ENCODE results near the gene LIME1.

Gene LIME1

GRCh38 chr20:63735859-63736718 lies at the start of gene LIME1:
Gene LIME1 (plus strand): TSS chr20:63736664. CDS start chr20:63737550, 886 bp downstream.
- no peak for DNase-seq

- DNase-seq, result no peak
These were observed 48.9 kb upstream of the LIME1 start for GRCh38 chr20:63687419-63688178.

- no peak for DNase-seq
These were observed 48.0 kb upstream of the LIME1 start for GRCh38 chr20:63688228-63689045.

GRCh38 chr20:63689046-63690002 lies 47.1 kb upstream of the LIME1 start:
- no peak for DNase-seq

DNA sequence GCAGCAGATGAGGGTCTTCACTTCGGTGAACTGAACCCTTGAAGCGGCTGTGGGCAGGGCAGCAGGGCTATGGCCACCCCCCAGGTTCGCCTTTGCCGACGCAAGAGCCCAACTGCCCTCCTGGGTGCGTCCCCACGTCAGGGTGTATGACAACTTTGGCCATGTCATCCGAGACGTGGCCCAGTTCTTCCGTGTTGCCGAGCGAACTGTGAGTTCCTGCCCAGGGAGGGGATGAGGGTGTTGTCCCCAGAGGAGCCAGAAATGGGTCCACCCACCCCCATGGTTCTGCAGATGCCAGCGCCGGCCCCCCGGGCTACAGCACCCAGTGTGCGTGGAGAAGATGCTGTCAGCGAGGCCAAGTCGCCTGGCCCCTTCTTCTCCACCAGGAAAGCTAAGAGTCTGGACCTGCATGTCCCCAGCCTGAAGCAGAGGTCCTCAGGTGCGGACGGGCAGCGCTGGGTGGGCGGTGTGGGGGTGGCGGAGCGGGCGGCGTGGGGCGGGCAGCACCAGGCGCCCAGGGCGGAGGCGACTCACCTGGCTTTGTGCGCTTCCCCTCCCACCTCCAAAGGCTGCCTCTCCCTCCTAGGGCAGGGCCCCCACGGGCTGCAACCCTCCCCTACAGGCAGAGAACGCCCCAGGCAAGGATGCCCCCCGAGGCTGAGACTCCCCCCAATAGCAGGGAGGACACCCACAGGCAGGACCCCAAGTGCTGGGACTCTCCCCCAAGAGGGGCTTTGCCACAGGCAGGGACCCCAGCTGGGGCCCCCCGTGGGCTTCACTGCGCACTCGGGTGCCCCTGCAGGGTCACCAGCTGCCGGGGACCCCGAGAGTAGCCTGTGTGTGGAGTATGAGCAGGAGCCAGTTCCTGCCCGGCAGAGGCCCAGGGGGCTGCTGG lies 46.2 kb upstream of the LIME1 start:
- DNase-seq, result no peak

- DNase-seq, result no peak
These were observed 45.4 kb upstream of the LIME1 start for GRCh38 chr20:63690898-63691710.

- DNase-seq, result no peak
These were observed 44.6 kb upstream of the LIME1 start for GRCh38 chr20:63691711-63692435.

DNA sequence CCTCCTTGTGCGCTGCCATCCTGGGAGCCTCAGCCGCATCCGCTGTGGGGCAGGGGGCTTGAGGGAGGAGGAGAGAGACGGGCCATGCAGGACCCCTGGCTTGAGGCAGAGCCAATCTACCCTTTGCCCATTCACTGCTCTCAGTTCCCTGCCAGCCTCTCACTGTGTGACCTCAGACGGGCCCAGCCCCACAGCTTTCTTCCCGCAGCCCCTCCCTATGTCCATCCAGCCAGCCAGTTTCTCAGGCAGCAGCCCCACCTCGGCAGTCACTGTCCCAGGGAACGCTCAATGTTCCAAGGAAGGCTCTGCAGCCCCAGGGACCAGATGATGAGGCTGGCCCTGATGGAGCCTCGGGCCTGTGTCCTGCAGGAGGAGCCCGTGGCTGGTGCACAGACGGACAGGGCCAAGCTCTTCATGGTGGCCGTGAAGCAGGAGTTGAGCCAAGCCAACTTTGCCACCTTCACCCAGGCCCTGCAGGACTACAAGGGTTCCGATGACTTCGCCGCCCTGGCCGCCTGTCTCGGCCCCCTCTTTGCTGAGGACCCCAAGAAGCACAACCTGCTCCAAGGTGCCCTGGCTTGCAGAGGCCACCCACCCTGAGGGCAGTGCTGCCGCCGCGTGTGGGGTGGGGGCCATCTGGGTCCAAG lies 43.9 kb upstream of the LIME1 start:
- no peak for DNase-seq

- no peak for DNase-seq
These were observed 43.3 kb upstream of the LIME1 start for GRCh38 chr20:63693083-63693732.

DNA sequence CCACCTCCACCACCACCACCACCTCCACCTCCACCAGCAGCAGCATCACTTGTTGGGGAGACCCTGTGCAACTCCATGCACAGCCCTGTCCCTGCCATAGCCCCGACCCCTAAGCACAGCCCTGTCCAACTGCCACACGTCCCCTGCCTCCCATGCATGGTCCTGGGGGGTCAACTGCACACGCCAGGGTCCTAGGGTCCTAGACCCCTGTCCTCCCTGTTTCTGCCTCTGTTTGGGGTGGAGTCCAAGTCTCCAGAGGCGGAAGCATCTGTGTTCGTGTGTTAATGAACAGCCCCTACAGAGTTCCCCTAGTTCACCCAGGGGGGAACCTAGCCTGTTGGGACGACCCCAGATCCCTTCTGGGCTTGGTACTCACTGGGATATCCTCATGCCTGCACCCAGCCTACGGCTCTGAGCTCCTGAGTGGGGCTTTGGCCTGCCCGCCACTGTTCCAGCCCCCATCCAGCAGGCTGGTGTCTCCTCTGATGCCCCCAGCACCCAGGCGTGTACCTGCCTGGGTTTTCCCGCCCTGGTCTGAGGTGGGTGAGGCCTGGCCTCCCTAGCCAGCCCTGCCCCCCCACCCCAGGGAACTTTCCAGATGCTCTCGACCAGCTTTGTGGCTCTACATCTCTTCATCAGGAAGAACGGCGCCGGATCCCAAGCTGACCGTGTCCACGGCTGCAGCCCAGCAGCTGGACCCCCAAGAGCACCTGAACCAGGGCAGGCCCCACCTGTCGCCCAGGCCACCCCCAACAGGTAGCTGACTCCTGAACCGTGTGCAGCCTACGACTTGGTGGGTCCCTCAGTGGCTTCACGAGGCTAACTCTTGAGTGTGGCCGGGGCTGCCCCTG lies 42.5 kb upstream of the LIME1 start:
- no peak for DNase-seq

- no peak for DNase-seq
These were observed 41.7 kb upstream of the LIME1 start for GRCh38 chr20:63694584-63695423.

DNA sequence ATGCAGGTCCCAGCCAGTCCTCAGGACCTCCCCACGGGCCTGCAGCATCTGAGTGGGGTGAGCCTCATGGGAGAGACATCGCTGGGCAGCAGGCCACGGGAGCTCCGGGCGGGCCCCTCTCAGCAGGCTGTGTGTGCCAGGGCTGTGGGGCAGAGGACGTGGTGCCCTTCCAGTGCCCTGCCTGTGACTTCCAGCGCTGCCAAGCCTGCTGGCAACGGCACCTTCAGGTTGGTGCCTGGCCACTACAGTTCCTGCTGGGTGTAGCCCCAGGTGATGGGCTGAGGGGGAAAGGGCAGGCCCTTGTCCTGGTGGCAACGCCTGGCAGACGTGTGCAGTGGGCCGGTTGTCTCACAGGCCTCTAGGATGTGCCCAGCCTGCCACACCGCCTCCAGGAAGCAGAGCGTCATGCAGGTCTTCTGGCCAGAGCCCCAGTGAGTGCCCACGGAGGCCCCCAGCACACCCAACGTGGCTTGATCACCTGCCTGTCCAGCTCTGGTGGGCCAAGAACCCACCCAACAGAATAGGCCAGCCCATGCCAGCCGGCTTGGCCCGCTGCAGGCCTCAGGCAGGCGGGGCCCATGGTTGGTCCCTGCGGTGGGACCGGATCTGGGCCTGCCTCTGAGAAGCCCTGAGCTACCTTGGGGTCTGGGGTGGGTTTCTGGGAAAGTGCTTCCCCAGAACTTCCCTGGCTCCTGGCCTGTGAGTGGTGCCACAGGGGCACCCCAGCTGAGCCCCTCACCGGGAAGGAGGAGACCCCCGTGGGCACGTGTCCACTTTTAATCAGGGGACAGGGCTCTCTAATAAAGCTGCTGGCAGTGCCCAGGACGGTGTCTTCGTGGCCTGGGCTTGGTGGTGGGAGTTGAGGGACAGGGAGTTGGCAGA lies 40.8 kb upstream of the LIME1 start:
- DNase-seq, result no peak

GRCh38 chr20:63696306-63696627 lies 40.2 kb upstream of the LIME1 start:
- no peak for DNase-seq

DNA sequence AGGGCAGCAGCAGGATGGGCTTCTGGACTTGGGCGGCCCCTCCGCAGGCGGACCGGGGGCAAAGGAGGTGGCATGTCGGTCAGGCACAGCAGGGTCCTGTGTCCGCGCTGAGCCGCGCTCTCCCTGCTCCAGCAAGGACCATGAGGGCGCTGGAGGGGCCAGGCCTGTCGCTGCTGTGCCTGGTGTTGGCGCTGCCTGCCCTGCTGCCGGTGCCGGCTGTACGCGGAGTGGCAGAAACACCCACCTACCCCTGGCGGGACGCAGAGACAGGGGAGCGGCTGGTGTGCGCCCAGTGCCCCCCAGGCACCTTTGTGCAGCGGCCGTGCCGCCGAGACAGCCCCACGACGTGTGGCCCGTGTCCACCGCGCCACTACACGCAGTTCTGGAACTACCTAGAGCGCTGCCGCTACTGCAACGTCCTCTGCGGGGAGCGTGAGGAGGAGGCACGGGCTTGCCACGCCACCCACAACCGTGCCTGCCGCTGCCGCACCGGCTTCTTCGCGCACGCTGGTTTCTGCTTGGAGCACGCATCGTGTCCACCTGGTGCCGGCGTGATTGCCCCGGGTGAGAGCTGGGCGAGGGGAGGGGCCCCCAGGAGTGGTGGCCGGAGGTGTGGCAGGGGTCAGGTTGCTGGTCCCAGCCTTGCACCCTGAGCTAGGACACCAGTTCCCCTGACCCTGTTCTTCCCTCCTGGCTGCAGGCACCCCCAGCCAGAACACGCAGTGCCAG lies 39.7 kb upstream of the LIME1 start, which contains the start of gene TNFRSF6B:
Gene TNFRSF6B, plus strand, starts transcription at position 25 of the 729 bp plus-strand sequence. Its CDS starts 116 bp downstream, at position 141.
- no peak for DNase-seq

Measured in NCI-H446 (cell line).